Kidney (tissue), 14 donors: ENCODE measurements around the gene COL21A1. TPM values are rescaled to one million over a fixed set of nuclear protein-coding genes. Genes with fewer than 3 reads are reported as not detected.

Experiments used
- DNase-seq, 5 donors: peaks; one replicate each; pipeline ENCODE4 v3.0.0-alpha.2; 2013 to 2020
- FAIRE-seq: peaks from 2 replicates; lab custom pipeline; 2012; peaks lifted over from hg19 to GRCh38; lab: Jason Lieb, UNC
- H3K27ac ChIP-seq, 2 donors: one replicate each; pipeline ENCODE4 v1.7.0; 2013; ENCODE audit warnings: low read depth in 2 of 2, low read length in 2 of 2, inconsistent platforms in 1 of 2
- H3K27me3 ChIP-seq: one replicate; pipeline ENCODE4 v1.7.1; 2013; ENCODE audit warnings: low read length, inconsistent platforms; ENCODE audit not compliant: control insufficient read depth, insufficient read depth
- H3K36me3 ChIP-seq, 3 donors: one replicate each; pipeline versions ENCODE4 v1.7.0 to v1.7.1; 2013; ENCODE audit warnings: low read length in 3 of 3, control low read depth in 1 of 3, inconsistent platforms in 1 of 3; ENCODE audit not compliant: insufficient read depth in 3 of 3, control insufficient read depth in 2 of 3
- H3K4me1 ChIP-seq, 3 donors: one replicate each; pipeline versions ENCODE4 v1.7.0 to v1.7.1; 2013; ENCODE audit warnings: low read length in 3 of 3, inconsistent platforms in 1 of 3, low read depth in 1 of 3; ENCODE audit not compliant: control insufficient read depth in 2 of 3, insufficient read depth in 2 of 3
- H3K4me3 ChIP-seq, 3 donors: one replicate each; pipeline versions ENCODE4 v1.7.0 to v1.8.1; 2013; ENCODE audit warnings: low read length in 3 of 3, control low read depth in 1 of 3, inconsistent platforms in 1 of 3
- H3K9ac ChIP-seq, 3 donors: one replicate each; pipeline versions ENCODE4 v1.7.0 to v1.7.1; 2013; ENCODE audit warnings: low read length in 3 of 3, control low read depth in 1 of 3, inconsistent platforms in 1 of 3
- H3K9me3 ChIP-seq, 3 donors: one replicate each; pipeline versions ENCODE4 v1.7.0 to v1.7.1; 2013; ENCODE audit warnings: low read length in 3 of 3, control low read depth in 1 of 3, inconsistent platforms in 1 of 3; ENCODE audit not compliant: control insufficient read depth in 2 of 3, insufficient read depth in 1 of 3
- CTCF ChIP-seq: IDR thresholded peaks from 3 replicates; pipeline ENCODE4 v1.5.1; 2012; ENCODE audit warnings: mild to moderate bottlenecking, moderate library complexity, borderline replicate concordance; ENCODE audit not compliant: insufficient read depth; ENCODE audit errors: extremely low read depth
- intact Hi-C: fragments of 100-400 bp; cut with DNase I; formaldehyde crosslinking; loops from one replicate; pipeline ENCODE4 v1.11.1; 2022
- polyA plus RNA-seq: library from polyadenylated mRNA; stranded (reverse); fragments of 350-450 nt; fragmentation: Illumina TruSeq; extraction: RNeasy Lipid Tissue Mini Kit (QIAGEN cat#74804); gene quantifications from one replicate; pipeline ENCODE4 v1.2.3, GENCODE V29; 2014; ENCODE audit warnings: low read depth, low replicate concordance; ENCODE audit not compliant: insufficient read depth
- total RNA-seq: library from RNA; stranded (reverse); fragmentation: NEBNext Ultra II Directional; extraction: Animal tissue kit (Norgen Biotek cat#: 25700); gene quantifications from one replicate; pipeline ENCODE4 v1.2.1, GENCODE V29; 2021
- donor health status: control.
- donor health status: control.
- donor health status: control.
- donor health status: control.
- donor health status: control.
- donor health status: DM: yes; HTN: yes; CAD: no.
- donor health status: Normal renal cell carcinoma (clear cell type).

The COL21A1 gene
- total and polyA plus RNA-seq, 2 donors from 2014 or later, result 1.6 to 3.1 TPM

GRCh38 chr6:56162081-56162480 lies 85.3 kb downstream of the COL21A1 start:
- Histone ChIP-seq H3K4me1 (no peaks in the 10 kb centered on the region), H3K27ac (no peak overlapping the region), H3K9me3 (no peaks in the 10 kb centered on the region), H3K4me3 (no peak overlapping the region), H3K9ac (no peak overlapping the region), H3K36me3 (no peaks in the 10 kb centered on the region), H3K27me3 (no peaks in the 10 kb centered on the region)
- intact Hi-C loops, result no loop called here
- no peak for TF ChIP-seq CTCF
- FAIRE-seq, result no peak
- DNase-seq, result no peak

- Histone ChIP-seq H3K9me3 (no peaks in the 10 kb centered on the region), H3K4me3 (no peak overlapping the region), H3K36me3 (no peaks in the 10 kb centered on the region), H3K4me1 (no peaks in the 10 kb centered on the region), H3K27ac (no peak overlapping the region), H3K9ac (no peak overlapping the region), H3K27me3 (no peaks in the 10 kb centered on the region)
- intact Hi-C loops, result no loop called here
- DNase-seq (no peak), FAIRE-seq (no peak)
- TF ChIP-seq CTCF, result no peak
Measured at GRCh38 chr6:56160489-56160888, 86.9 kb downstream of the COL21A1 start.

GRCh38 chr6:56158571-56158970 lies 88.8 kb downstream of the COL21A1 start:
- DNase-seq (no peak), FAIRE-seq (no peak)

More at GRCh38 chr6:56158571-56158970, 88.8 kb downstream of the COL21A1 start:
- Histone ChIP-seq H3K36me3 (no peaks in the 10 kb centered on the region), H3K9me3 (no peaks in the 10 kb centered on the region), H3K27me3 (no peaks in the 10 kb centered on the region), H3K9ac (no peak overlapping the region), H3K27ac (no peak overlapping the region), H3K4me3 (no peak overlapping the region), H3K4me1 (no peaks in the 10 kb centered on the region)
- no peak for TF ChIP-seq CTCF
- intact Hi-C loops, result no loop called here
